IMR-90 (cell line): ENCODE results near the gene ABHD12. TPM values are rescaled to one million over a fixed set of nuclear protein-coding genes. Genes with fewer than 3 reads are reported as not detected.

ENCODE experiments used
- ATAC-seq: fragments of 200-7000 bp; cut with Tn5 transposase; 2 replicates; pipeline ENCODE4 v1.9.1; 2020; ENCODE audit warnings: low read depth, mild to moderate bottlenecking, moderate library complexity
- BruUV-seq: library from RNA; stranded (reverse); fragments of 400-500 nt; replicated peaks from 2 replicates; lab custom pipeline; 2021; lab: Mats Ljungman, UMichigan
- CTCF ChIA-PET: fragments of 300-600 bp; formaldehyde crosslinking; extraction: SDS; loops from one replicate; lab custom pipeline; 2021; ENCODE audit warnings: antibody characterized with exemption; lab: Yijun Ruan, JAX
- POLR2A ChIA-PET: fragments of 300-600 bp; sonication (Branson Sonifier 250); formaldehyde crosslinking; loops from one replicate; lab custom pipeline; 2022; ENCODE audit warnings: antibody characterized with exemption; ENCODE audit not compliant: unreplicated experiment; lab: Charles Lee
- DNase-seq: peaks from one replicate; pipeline ENCODE4 v3.0.0; 2013
- H2AFZ ChIP-seq: replicated peaks from 2 replicates; pipeline ENCODE3; 2013; ENCODE audit warnings: low read length, mild to moderate bottlenecking; ENCODE audit not compliant: poor library complexity
- H2AK5ac ChIP-seq: 2 replicates; pipeline ENCODE4 v1.6.1; 2013; ENCODE audit warnings: low read depth, low read length, inconsistent platforms
- H2AK9ac ChIP-seq: replicated peaks from 2 replicates; pipeline ENCODE3; 2013; ENCODE audit warnings: mild to moderate bottlenecking, low read depth, low read length, moderate library complexity; ENCODE audit not compliant: poor library complexity
- H2BK120ac ChIP-seq: 2 replicates; pipeline ENCODE4 v1.6.1; 2013; ENCODE audit warnings: low read depth, low read length, inconsistent platforms
- H2BK15ac ChIP-seq: 3 replicates; pipeline ENCODE4 v1.6.1; 2013; ENCODE audit warnings: low read depth, low read length, inconsistent platforms
- H2BK20ac ChIP-seq: 2 replicates; pipeline ENCODE4 v1.6.1; 2013; ENCODE audit warnings: low read depth, mild to moderate bottlenecking, inconsistent platforms, low read length, moderate library complexity
- H2BK5ac ChIP-seq: 2 replicates; pipeline ENCODE4 v1.6.1; 2013; ENCODE audit warnings: mild to moderate bottlenecking, low read depth, low read length, inconsistent platforms; ENCODE audit not compliant: poor library complexity, severe bottlenecking
- H3K14ac ChIP-seq: replicated peaks from 2 replicates; pipeline ENCODE4 v1.6.1; 2013; ENCODE audit warnings: low read depth, low read length, inconsistent platforms
- H3K18ac ChIP-seq: 2 replicates; pipeline ENCODE4 v1.6.1; 2013; ENCODE audit warnings: low read depth, low read length, control low read depth
- H3K23ac ChIP-seq: 2 replicates; pipeline ENCODE4 v1.6.1; 2013; ENCODE audit warnings: low read depth, low read length, inconsistent platforms
- H3K27ac ChIP-seq: 2 replicates; pipeline ENCODE4 v1.5.1; 2013; ENCODE audit warnings: mild to moderate bottlenecking, control low read depth, low read length; ENCODE audit not compliant: insufficient read depth
- H3K27me3 ChIP-seq: 2 replicates; pipeline ENCODE4 v1.6.1; 2013; ENCODE audit warnings: low read length; ENCODE audit not compliant: control insufficient read depth, insufficient read depth
- H3K36me3 ChIP-seq: 2 replicates; pipeline ENCODE4 v1.6.1; 2013; ENCODE audit warnings: low read length, mixed read lengths; ENCODE audit not compliant: control insufficient read depth, insufficient read depth
- H3K4ac ChIP-seq: 2 replicates; pipeline ENCODE4 v1.6.1; 2013; ENCODE audit warnings: low read depth, low read length, inconsistent platforms
- H3K4me1 ChIP-seq: 2 replicates; pipeline ENCODE4 v1.6.1; 2013; ENCODE audit warnings: low read length, mixed read lengths; ENCODE audit not compliant: control insufficient read depth, insufficient read depth
- H3K4me2 ChIP-seq: 2 replicates; pipeline ENCODE4 v1.6.1; 2013; ENCODE audit warnings: low read depth, mild to moderate bottlenecking, control low read depth, low read length, moderate library complexity
- H3K4me3 ChIP-seq: 2 replicates; pipeline ENCODE4 v1.5.1; 2013; ENCODE audit warnings: low read depth, mild to moderate bottlenecking, control low read depth, low read length, moderate library complexity; ENCODE audit not compliant: insufficient read depth
- H3K56ac ChIP-seq: 2 replicates; pipeline ENCODE4 v1.6.1; 2013; ENCODE audit warnings: low read length, inconsistent platforms; ENCODE audit not compliant: insufficient read depth; ENCODE audit errors: extremely low read depth
- H3K79me1 ChIP-seq, 2 experiments: 2 replicates each; pipeline ENCODE4 v1.6.1; 2013; ENCODE audit warnings: low read length in 2 of 2, inconsistent platforms in 1 of 2, low read depth in 1 of 2
- H3K9ac ChIP-seq: 2 replicates; pipeline ENCODE4 v1.6.1; 2013; ENCODE audit warnings: low read depth, low read length, control low read depth
- H3K9me1 ChIP-seq: 2 replicates; pipeline ENCODE4 v1.6.1; 2013; ENCODE audit warnings: low read length, inconsistent platforms; ENCODE audit not compliant: insufficient read depth
- H3K9me3 ChIP-seq: 2 replicates; pipeline ENCODE4 v1.6.1; 2013; ENCODE audit warnings: low read length; ENCODE audit not compliant: control insufficient read depth, insufficient read depth
- H4K20me1 ChIP-seq: 2 replicates; pipeline ENCODE4 v1.6.1; 2013; ENCODE audit warnings: low read length, inconsistent platforms; ENCODE audit not compliant: insufficient read depth
- H4K5ac ChIP-seq: 2 replicates; pipeline ENCODE4 v1.6.1; 2013; ENCODE audit warnings: mild to moderate bottlenecking, low read depth, low read length, control low read depth
- H4K8ac ChIP-seq, 2 experiments: 2 replicates each; pipeline ENCODE4 v1.6.1; 2013; ENCODE audit warnings: low read depth in 2 of 2, low read length in 2 of 2, control low read depth in 1 of 2, inconsistent platforms in 1 of 2
- H4K91ac ChIP-seq: 2 replicates; pipeline ENCODE4 v1.6.1; 2013; ENCODE audit warnings: low read depth, low read length, inconsistent platforms; ENCODE audit not compliant: insufficient read depth
- BHLHE40 ChIP-seq: fragments of 150-350 bp; IDR thresholded peaks from 2 replicates; pipeline ENCODE4 v1.6.1; 2016; ENCODE audit warnings: mild to moderate bottlenecking, low read depth, low read length
- CEBPB ChIP-seq: IDR thresholded peaks from 2 replicates; pipeline ENCODE4 v1.6.1; 2012; ENCODE audit warnings: low read depth, low read length, improper control_type of control experiment
- CHD1 ChIP-seq: IDR thresholded peaks from 2 replicates; pipeline ENCODE4 v1.6.1; 2012; ENCODE audit warnings: low read depth, low read length, improper control_type of control experiment
- FOS ChIP-seq: fragments of 150-350 bp; IDR thresholded peaks from 2 replicates; pipeline ENCODE4 v1.6.1; 2016; ENCODE audit warnings: low read depth, low read length
- MXI1 ChIP-seq: IDR thresholded peaks from 2 replicates; pipeline ENCODE4 v1.6.1; 2012; ENCODE audit warnings: low read depth, mild to moderate bottlenecking, low read length, moderate library complexity, borderline replicate concordance
- POLR2A ChIP-seq: IDR thresholded peaks from 2 replicates; pipeline ENCODE4 v1.6.1; 2012; ENCODE audit warnings: mild to moderate bottlenecking, low read depth, low read length
- RAD21 ChIP-seq: IDR thresholded peaks from 2 replicates; pipeline ENCODE4 v1.6.1; 2012; ENCODE audit warnings: low read length, improper control_type of control experiment
- RCOR1 ChIP-seq: IDR thresholded peaks from 2 replicates; pipeline ENCODE4 v1.6.1; 2012; ENCODE audit warnings: mild to moderate bottlenecking, low read length, improper control_type of control experiment; ENCODE audit not compliant: insufficient replicate concordance
- WGBS, 2 experiments: methylation state at CpG; one replicate each; pipeline versions ENCODE4 v1.1.5 to v1.1.7; 2013; ENCODE audit warnings: missing lambda C conversion rate in 2 of 2; ENCODE audit not compliant: insufficient read length in 1 of 2; ENCODE audit errors: extremely low coverage in 2 of 2; 5-methylcytosine and 5-hydroxymethylcytosine counted together
- dilution Hi-C: fragments of 300-500 bp; cut with HindIII; formaldehyde crosslinking; loops from one replicate; pipeline ENCODE4 v1.14.3; 2018; ENCODE audit warnings: low sequenced_read_pairs; ENCODE audit not compliant: unreplicated experiment
- in situ Hi-C: fragments of 300-500 bp; cut with MboI; formaldehyde crosslinking; loops from 3 replicates; pipeline ENCODE4 v1.14.3; 2019; ENCODE audit warnings: low sequenced_read_pairs, inconsistent platforms, mixed read lengths
- intact Hi-C: fragments of 100-400 bp; cut with micrococcal nuclease; formaldehyde crosslinking; loops from 2 replicates; pipeline ENCODE4 v1.10.0; 2022
- polyA plus RNA-seq, 3 experiments: library from polyadenylated mRNA; depleted of rRNA; stranded (reverse); fragments of >200 nt; gene quantifications; 2 replicates each; pipeline ENCODE4 v1.2.3, GENCODE V29; 2012; ENCODE audit warnings: low replicate concordance in 1 of 3
- total RNA-seq: library from RNA; depleted of rRNA; stranded (reverse); fragments of >200 nt; gene quantifications from 2 replicates; pipeline ENCODE4 v1.2.3, GENCODE V29; 2012
- TF ChIP-seq, protein P1 (sequence below): conservative IDR thresholded peaks from 2 replicates; pipeline ENCODE4 v1.5.1; 2012; ENCODE audit warnings: mild to moderate bottlenecking, low read depth, low read length, improper control_type of control experiment

Gene ABHD12
- total and polyA plus RNA-seq, 2 of the 4 experiments (the other 2 are of a cell fraction) = 80.7 to 108 TPM

- Histone ChIP-seq H4K5ac (no peak overlapping the region), H3K23ac (no peak overlapping the region), H2AK9ac (no peak overlapping the region), H3K18ac (no peak overlapping the region), H3K27me3 (no peaks in the 10 kb centered on the region), H3K56ac (no peak overlapping the region), H3K4me3 (no peak overlapping the region), H3K4me2 (no peak overlapping the region), H2BK15ac (no peak overlapping the region), H2BK20ac (no peak overlapping the region), H3K9me3 (no peaks in the 10 kb centered on the region), H3K4ac (no peak overlapping the region), H2AK5ac (no peak overlapping the region), H3K9ac (no peak overlapping the region), H3K4me1 (peaks cover 27% of the 10 kb centered on the region), H3K14ac (no peak overlapping the region), H2BK120ac (no peak overlapping the region), H3K79me1 (peaks cover 6 to 35% of the 10 kb centered on the region in 2 experiments), H4K20me1 (no peaks in the 10 kb centered on the region), H3K36me3 (peaks cover 17% of the 10 kb centered on the region), H2AFZ (no peak overlapping the region), H3K27ac (no peak overlapping the region), H3K9me1 (peaks cover 20% of the 10 kb centered on the region), H2BK5ac (no peak overlapping the region), H4K8ac (no peak overlapping the region), H4K91ac (no peak overlapping the region)
- ATAC-seq (no peak), DNase-seq (no peak)
- WGBS, 2 experiments = 94% methylated on average over 3 of the region's 10 CpGs; no CpG with 5 or more reads in 1 of the 2 experiments
- dilution Hi-C loops (no loop called here), intact Hi-C loops (no loop called here), in situ Hi-C loops (loop anchor here (25.0 kb wide), 2 partner anchors 230 to 380 kb away; partner anchors contain the start of gene ZNF337)
- ChIA-PET CTCF (interaction anchor here (1.1 kb wide), 1 partner anchor 13 kb away, joined by 3 read pairs; no protein-coding TSS in a partner anchor), POLR2A (no interaction called here)
- BruUV-seq = no TSS peak
- TF ChIP-seq CHD1 = no peak
- no peak for TF ChIP-seq POLR2A
- TF ChIP-seq MXI1 = no peak
- no peak for TF ChIP-seq CEBPB
- TF ChIP-seq, protein P1, sequence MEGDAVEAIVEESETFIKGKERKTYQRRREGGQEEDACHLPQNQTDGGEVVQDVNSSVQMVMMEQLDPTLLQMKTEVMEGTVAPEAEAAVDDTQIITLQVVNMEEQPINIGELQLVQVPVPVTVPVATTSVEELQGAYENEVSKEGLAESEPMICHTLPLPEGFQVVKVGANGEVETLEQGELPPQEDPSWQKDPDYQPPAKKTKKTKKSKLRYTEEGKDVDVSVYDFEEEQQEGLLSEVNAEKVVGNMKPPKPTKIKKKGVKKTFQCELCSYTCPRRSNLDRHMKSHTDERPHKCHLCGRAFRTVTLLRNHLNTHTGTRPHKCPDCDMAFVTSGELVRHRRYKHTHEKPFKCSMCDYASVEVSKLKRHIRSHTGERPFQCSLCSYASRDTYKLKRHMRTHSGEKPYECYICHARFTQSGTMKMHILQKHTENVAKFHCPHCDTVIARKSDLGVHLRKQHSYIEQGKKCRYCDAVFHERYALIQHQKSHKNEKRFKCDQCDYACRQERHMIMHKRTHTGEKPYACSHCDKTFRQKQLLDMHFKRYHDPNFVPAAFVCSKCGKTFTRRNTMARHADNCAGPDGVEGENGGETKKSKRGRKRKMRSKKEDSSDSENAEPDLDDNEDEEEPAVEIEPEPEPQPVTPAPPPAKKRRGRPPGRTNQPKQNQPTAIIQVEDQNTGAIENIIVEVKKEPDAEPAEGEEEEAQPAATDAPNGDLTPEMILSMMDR = no peak
- TF ChIP-seq RCOR1 = no peak
- no peak for TF ChIP-seq BHLHE40
- no peak for TF ChIP-seq FOS
- no peak for TF ChIP-seq RAD21
Observed at GRCh38 chr20:25306991-25307903, 83.4 kb downstream of the ABHD12 start.
